ENCODE results near the gene IHH. TPM values are rescaled to one million over a fixed set of nuclear protein-coding genes. Genes with fewer than 3 reads are reported as not detected.

Gene IHH
- under 1 TPM in 1 of 2 experiments, not detected in 1; 0.10 TPM for total RNA-seq

DNA sequence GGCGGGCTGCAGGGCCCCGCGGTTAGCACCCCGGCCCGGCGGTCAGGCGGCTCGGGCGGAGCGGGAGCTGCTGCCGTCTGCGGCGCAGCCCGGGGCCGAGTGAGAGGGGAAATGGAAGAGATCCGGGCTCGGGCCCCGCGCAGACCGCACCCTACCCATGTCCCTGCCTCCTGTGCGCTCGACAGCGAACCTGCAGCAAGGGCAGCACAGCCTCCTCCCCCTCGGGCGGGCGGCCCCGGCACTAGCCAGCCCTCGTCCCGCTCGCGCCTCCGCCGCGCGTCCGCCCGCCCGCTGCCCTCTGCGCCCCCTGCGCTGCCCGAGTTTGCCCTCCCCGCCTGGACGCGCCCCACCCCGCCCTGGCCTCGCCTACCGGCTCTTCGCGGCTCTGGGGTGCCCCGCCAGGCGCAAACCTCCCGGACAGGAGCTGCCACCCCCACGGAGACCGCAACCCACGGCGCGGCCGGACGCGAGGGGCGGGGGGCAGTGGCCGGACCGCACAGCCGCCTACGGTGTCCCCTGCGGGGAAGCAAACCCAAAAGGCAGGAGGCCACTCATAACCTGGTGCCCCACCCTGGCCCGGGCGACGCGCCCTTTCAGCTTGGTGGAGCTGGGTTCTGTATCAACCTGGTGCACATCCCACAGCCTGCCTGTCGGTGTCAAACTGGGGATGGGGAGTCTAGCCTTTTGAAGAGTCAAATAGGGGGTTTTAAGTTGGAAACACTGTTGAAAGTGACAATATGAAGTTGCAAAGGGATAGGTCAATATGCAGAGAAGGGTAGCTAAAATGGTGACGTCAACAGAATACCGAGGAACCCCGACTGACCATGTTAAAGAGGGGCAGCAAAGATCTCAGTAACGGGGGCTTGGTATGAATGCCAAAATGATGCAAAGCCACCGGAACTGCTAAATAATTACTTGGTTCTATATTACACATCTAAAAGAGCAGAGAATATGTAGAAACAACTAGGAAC lies at the start of gene IHH:
Gene IHH, minus strand, starts transcription at position 101 of the 971 bp plus-strand sequence. CDS start 454 bp downstream, outside the sequence.

DNA sequence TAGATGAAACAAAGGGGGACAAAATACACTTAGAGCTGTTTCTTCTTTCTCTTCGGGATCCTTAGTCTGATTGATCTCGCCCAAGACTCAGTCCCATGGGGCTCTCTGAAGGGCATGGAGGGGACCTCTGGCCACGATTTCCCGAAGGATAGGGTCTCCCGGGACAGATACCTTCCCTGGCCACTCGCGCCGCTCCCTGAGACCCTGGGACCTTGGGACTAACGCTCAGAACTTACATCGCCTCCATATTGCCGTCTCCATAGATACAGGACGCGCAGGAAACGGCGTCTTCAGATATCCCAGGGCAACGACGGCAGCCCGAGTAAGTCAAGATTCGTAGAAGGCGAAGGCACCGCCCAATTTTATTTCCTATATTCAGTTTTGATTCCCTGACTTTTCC lies 19.5 kb downstream of the IHH start, which contains the start of gene CFAP65:
Gene CFAP65, minus strand, starts transcription at position 265 of the 400 bp plus-strand sequence. CDS start 2,468 bp downstream, outside the sequence.

Small RNAs within 50 kb of the gene (microRNA-seq; reads per million reads assigned to microRNA genes)
- gene MIR3131 (ENCODE audit: borderline microRNAs expressed, borderline replicate concordance), result not detected

Other genes with a start within 250 kb of the IHH start
- not detected for gene PRKAG3, start 229.1 kb downstream of the IHH start, total RNA-seq
- gene WNT6, start 201.1 kb downstream of the IHH start, total RNA-seq, result not detected
- gene WNT10A, start 180.1 kb downstream of the IHH start, total RNA-seq, result under 1 TPM; 0.10 to 0.15 TPM
- not detected for gene CDK5R2, start 101.3 kb downstream of the IHH start, total RNA-seq
- gene FEV, start 75.7 kb downstream of the IHH start, total RNA-seq, result not detected
- not detected for gene CRYBA2, start 67.5 kb downstream of the IHH start, total RNA-seq
- not detected for gene CFAP65, start 19.4 kb downstream of the IHH start, total RNA-seq
- gene NHEJ1, start 99.9 kb upstream of the IHH start, total RNA-seq, result 10 to 100 TPM; 16.7 to 22.8 TPM
- gene SLC23A3, start 109.1 kb upstream of the IHH start, total RNA-seq, result 1 to 10 TPM; 1.6 to 2.5 TPM
- gene CNPPD1, start 116.0 kb upstream of the IHH start, total RNA-seq, result 10 to 100 TPM; 65.5 to 67.9 TPM
- 100 to 1,000 TPM in 1 of 2 experiments, 10 to 100 TPM in 1; 99.6 to 106 TPM for gene RETREG2, start 117.4 kb upstream of the IHH start, total RNA-seq
- gene ZFAND2B, start 145.9 kb upstream of the IHH start, total RNA-seq, result 10 to 100 TPM; 52.4 to 54.4 TPM
- 10 to 100 TPM; 11.0 to 11.8 TPM for gene ABCB6, start 158.0 kb upstream of the IHH start, total RNA-seq
- 10 to 100 TPM; 50.3 to 54.3 TPM for gene ATG9A, start 168.7 kb upstream of the IHH start, total RNA-seq
- gene ANKZF1, start 168.9 kb upstream of the IHH start, total RNA-seq, result 100 to 1,000 TPM; 149 to 167 TPM
- 1 to 10 TPM; 2.9 to 4.9 TPM for gene GLB1L, start 184.5 kb upstream of the IHH start, total RNA-seq
- gene STK16, start 184.6 kb upstream of the IHH start, total RNA-seq, result 10 to 100 TPM; 35.1 to 36.1 TPM
- not detected for gene TUBA4B, start 192.3 kb upstream of the IHH start, total RNA-seq
- gene TUBA4A, start 193.0 kb upstream of the IHH start, total RNA-seq, result 100 to 1,000 TPM; 217 to 228 TPM
- gene DNAJB2, start 218.4 kb upstream of the IHH start, total RNA-seq, result 10 to 100 TPM; 40.7 to 42.6 TPM
- gene PTPRN, start 248.5 kb upstream of the IHH start, total RNA-seq, result not detected

Measured in activated naive CD4-positive, alpha-beta T cell treated with anti-CD3 and anti-CD28 coated beads, Interleukin-2, amount 10 ng/mL, durations not matched to agents 5 hours and 36 hours (primary cell).